HG03442 (cell line): ENCODE results near the gene REG4.
"Not testable (repeated sequence)": the region's sequence is repeated elsewhere in the genome, so short reads cannot be mapped to it uniquely, and the experiment has no call there.

Source experiments
- ATAC-seq: cut with Tn5 transposase; IDR thresholded peaks from one replicate; pipeline ENCODE4 v1.9.1; 2021; ENCODE audit warnings: mild to moderate bottlenecking, moderate library complexity; ENCODE audit not compliant: unreplicated experiment

The REG4 gene

GRCh38 chr1:119811387-119811786, at the start of gene REG4:
TSS of gene REG4 (minus strand) at chr1:119811460. CDS start at chr1:119808769, 2,691 bp downstream.
- no peak for ATAC-seq

- no peak for ATAC-seq
Measured at GRCh38 chr1:119859647-119860046, 48.4 kb upstream of the REG4 start.

DNA sequence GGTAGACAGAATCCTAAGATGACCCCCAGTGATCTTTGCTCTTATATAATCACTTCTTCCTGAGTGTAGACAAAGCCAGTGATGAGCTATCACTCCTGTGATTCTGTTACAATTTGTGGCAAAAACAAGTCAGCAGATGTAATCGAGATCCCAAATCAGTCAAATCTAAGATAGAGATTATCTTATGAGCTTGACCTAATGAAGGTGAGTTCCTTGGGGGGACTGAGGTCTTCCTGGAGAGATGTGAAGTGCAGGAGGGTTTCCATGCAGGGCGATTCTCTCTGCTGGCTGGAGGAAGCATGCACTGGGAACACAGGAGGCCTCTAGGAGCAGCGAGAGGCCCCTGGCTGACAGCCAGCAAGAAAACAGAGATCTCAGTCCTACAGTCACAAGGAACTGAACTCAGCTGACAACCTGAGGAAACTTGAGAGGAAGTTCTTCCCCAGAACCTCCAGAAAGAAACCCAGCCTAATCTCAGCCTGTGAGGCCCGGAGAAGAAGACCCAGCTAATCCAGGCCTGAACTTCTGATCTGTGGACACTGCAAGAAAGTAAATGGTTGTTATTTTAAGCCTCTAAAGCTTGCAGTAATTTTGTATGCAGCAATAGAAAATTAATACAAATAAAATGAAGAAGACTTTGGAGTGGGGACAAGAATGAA, 47.4 kb upstream of the REG4 start:
- ATAC-seq = not testable (repeated sequence)

DNA sequence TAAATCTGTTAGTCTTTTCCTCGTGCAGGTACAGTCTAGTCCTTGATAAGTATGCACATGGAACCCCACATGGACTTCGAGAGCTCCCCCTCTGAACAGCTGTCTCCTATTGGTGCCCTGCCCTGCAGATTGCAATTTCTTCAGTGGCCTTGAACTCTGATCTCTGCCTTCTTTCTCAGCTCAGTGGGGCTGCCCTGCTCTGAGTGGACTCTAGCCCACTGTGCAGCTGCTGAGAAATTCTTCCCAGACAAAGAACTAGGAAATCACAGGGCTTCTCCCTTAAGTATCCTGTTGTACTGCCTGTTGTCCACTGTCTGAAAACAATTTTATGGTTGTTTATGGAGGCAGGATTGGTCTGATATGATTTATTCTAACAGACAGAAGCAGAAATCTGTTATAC, 46.9 kb upstream of the REG4 start:
- no peak for ATAC-seq

- ATAC-seq = no peak
Measured at GRCh38 chr1:119853155-119853554, 41.9 kb upstream of the REG4 start.

- ATAC-seq = not testable (repeated sequence)
Measured at GRCh38 chr1:119844206-119844605, 32.9 kb upstream of the REG4 start.

GRCh38 chr1:119841306-119841705, 30.0 kb upstream of the REG4 start:
- ATAC-seq = no peak

- no peak for ATAC-seq
Measured at GRCh38 chr1:119840745-119841144, 29.5 kb upstream of the REG4 start.

GRCh38 chr1:119838236-119838635, 27.0 kb upstream of the REG4 start:
- ATAC-seq = no peak

GRCh38 chr1:119834990-119835389, 23.7 kb upstream of the REG4 start:
- no peak for ATAC-seq

GRCh38 chr1:119831027-119831426, 19.8 kb upstream of the REG4 start:
- ATAC-seq = no peak

GRCh38 chr1:119829625-119830024, 18.4 kb upstream of the REG4 start:
- no peak for ATAC-seq

DNA sequence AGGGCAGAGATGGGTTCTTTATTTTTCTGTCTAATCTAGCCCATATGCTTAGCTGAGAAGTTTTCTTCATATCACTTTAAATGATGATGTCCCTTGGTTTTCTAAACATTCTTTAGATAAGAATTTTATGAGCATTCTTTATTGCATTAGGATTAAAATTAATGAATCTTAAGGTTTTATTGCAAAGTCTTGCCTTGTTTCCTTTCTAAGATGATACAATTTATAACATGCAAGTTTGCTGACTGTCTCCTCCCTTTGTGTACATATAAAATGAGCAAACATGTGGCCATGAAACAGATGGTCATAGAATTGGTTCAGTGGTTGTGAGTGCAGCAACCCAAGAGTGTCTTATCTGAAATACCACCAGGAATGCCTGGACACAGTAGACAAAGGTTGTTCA, 17.7 kb upstream of the REG4 start:
- not testable (repeated sequence) for ATAC-seq

- no peak for ATAC-seq
Measured at GRCh38 chr1:119828266-119828665, 17.0 kb upstream of the REG4 start.

GRCh38 chr1:119827010-119827409, 15.8 kb upstream of the REG4 start:
- no peak for ATAC-seq

GRCh38 chr1:119822406-119822805, 11.1 kb upstream of the REG4 start:
- no peak for ATAC-seq

- ATAC-seq = no peak
Measured at GRCh38 chr1:119818181-119818580, 6.9 kb upstream of the REG4 start.

DNA sequence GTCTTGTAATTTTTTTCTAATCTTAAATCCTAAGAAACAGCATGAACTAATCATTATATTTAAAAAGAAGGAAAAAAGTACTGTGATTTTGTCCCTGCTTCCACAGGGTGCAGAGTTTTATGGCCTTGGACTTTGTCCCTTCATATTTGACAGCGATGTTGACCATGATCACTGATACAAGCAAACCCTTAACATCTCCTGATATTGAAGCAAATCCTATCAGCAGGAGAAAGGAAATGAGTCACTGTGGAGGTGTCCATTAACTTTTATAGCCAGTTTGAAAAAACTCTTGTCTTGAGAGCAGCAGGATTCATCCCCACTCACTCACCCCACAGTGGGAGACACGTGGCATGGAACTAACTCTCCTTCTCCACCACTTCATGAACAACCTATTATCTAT, 5.1 kb upstream of the REG4 start:
- ATAC-seq = no peak

- ATAC-seq = no peak
Measured at GRCh38 chr1:119815928-119816327, 4.7 kb upstream of the REG4 start.

GRCh38 chr1:119815361-119815760, 4.1 kb upstream of the REG4 start:
- ATAC-seq = no peak

DNA sequence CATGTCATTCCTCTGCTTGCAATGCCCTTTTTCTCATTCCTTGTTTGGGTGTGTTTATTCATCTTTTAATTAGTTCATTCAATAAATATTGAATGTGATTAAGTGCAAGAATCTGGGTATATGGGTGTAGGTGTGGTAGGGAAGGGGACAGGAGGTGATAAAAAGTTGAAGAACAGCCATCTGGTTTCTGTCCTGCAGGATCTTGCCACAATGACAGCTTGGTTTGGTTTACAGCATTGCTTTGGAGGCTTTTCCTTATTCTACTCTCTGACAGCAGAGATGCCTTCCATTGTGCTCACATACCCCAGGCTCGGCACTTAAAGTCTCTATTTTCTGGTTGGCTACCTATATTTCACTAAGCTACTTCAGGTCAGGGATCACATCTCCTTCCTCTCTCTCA, 3.0 kb upstream of the REG4 start:
- no peak for ATAC-seq

DNA sequence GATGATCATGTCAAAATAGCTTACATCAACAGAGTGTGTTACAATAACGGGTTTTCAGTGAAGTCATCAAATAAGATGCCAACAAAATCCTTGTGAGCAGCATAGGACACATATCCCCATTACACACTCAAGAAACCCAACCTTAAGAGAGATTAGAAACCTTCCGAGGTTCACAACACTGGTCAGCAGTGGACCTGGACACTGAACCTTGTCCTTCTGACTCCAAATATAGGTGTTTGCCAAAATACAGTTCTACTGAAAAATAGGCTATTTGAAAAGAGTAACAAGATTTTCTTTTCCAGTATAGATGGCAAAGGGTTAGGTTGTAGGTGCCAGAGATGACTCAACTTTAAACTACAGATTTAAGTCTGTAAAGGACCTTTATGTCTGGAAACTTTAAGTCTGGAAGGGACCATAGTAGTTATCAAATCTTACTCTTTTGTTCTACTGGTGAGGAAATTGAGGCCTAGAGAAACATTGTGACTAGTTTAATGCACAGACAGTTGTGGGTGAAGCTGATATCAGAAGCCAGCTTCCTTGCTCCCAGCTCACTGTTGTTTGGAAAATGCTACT, 811 bp upstream of the REG4 start:
- no peak for ATAC-seq

DNA sequence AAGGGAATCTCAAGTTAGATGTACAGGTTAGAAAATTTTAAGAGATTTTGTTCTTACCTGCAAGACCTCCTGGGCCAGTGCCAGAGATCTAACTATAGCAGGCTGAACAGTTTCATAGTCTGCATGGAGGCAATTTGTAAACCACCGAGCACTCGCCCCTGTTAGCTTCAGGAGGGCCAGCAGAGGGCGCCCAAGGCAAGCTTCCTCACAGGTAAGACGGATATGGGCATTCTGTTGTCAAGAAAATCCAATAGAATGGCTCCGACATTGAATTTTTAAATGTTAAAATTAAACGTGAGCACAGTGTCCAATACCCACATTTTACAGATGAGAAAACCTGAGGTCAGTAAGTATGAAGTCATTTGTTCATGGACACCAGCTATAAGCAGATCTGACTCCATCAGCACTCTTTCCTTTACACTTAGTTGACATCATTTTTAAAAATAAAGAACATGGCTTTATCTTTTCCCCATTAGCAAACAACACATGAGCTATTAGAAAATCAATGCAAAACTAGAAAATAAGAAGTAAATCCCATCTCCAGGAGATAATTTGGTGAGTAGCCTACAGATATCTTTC, 2.2 kb downstream of the REG4 start:
- ATAC-seq = peak; percentile 81
